Motor neuron (in vitro differentiated cells): ENCODE measurements around the gene HSPBP1. TPM values are rescaled to one million over a fixed set of nuclear protein-coding genes. Genes with fewer than 3 reads are reported as not detected.

ENCODE experiments used
- ATAC-seq, 8 experiments: fragments of 200-7000 bp; cut with Tn5 transposase; replicated peaks in 6 of 8; 2 replicates each; pipeline ENCODE4 v1.8.0; 2021; ENCODE audit warnings: mild to moderate bottlenecking in 8 of 8, moderate library complexity in 8 of 8
- H3K27ac ChIP-seq, 2 donors: fragments of 250-450 bp; sonication (Bioruptor Pico); 2 replicates each; pipeline ENCODE4 v1.9.0; 2021; ENCODE audit warnings: antibody characterized with exemption in 2 of 2, mild to moderate bottlenecking in 2 of 2, moderate library complexity in 1 of 2
- H3K4me1 ChIP-seq, 2 donors: fragments of 250-450 bp; sonication (Bioruptor Pico); replicated peaks in 1 of 2; 2 replicates each; pipeline ENCODE4 v1.6.1; 2021; ENCODE audit warnings: antibody characterized with exemption in 2 of 2, mild to moderate bottlenecking in 2 of 2, moderate library complexity in 1 of 2
- H3K4me3 ChIP-seq, 5 donors: fragments of 250-450 bp; sonication (Bioruptor Pico); 2 replicates each; pipeline ENCODE4 v1.9.0; 2021; ENCODE audit warnings: antibody characterized with exemption in 5 of 5, mild to moderate bottlenecking in 5 of 5, moderate library complexity in 4 of 5
- WGBS, 10 experiments: fragments of 450-650 bp; shearing (Covaris generic); methylation state at CpG; one replicate each; pipeline ENCODE4 v1.0.0; 2022; 5-methylcytosine and 5-hydroxymethylcytosine counted together
- in situ Hi-C, 9 experiments: fragments of 400-800 bp; cut with MboI; loops; one replicate each; pipeline ENCODE4 v1.15.0; 2021; ENCODE audit warnings: low sequenced_read_pairs in 9 of 9, low pct_unique_long_range_greater_than_20kb in 2 of 9; ENCODE audit not compliant: unreplicated experiment in 9 of 9
- total RNA-seq, 8 experiments: library from RNA; unstranded; fragments of 300-600 nt; gene quantifications; 2 replicates each; pipeline versions ENCODE4 v1.2.3 to v1.2.4, GENCODE V29; 2022

The HSPBP1 gene
- total RNA-seq, 8 experiments from 2014 or later, result 20.6 to 37.3 (median 24.5) TPM

GRCh38 chr19:55265173-55265572, 14.7 kb downstream of the HSPBP1 start:
- 80 to 93% methylated on average over 1 to 8 of the region's 16 CpGs; no CpG with 5 or more reads in 8 of the 10 experiments for WGBS, 10 experiments

GRCh38 chr19:55264531-55264930, 15.4 kb downstream of the HSPBP1 start:
- in situ Hi-C loops, result no loop called here
- no peak overlapping the region for H3K4me3 ChIP-seq
- peaks cover 9% of the 10 kb centered on the region in 2 donors for H3K4me1 ChIP-seq
- H3K27ac ChIP-seq, result no peak overlapping the region
- 43 to 100% (median 89%) methylated on average over 1 to 4 of the region's 5 CpGs; no CpG with 5 or more reads in 5 of the 10 experiments for WGBS, 10 experiments
- no peak for ATAC-seq

More at GRCh38 chr19:55265173-55265572, 14.7 kb downstream of the HSPBP1 start:
- ATAC-seq, result peak in 3 of 8 experiments; percentile 9 to 19 (median 12)
- in situ Hi-C loops, result no loop called here
- Histone ChIP-seq H3K4me3 (no peak overlapping the region), H3K27ac (no peak overlapping the region), H3K4me1 (peaks cover 3% of the 10 kb centered on the region in 2 donors)

- no peak for ATAC-seq
Observed at GRCh38 chr19:55262359-55262758, 17.6 kb downstream of the HSPBP1 start.

GRCh38 chr19:55261671-55262126, 18.2 kb downstream of the HSPBP1 start:
- no peak for ATAC-seq
- in situ Hi-C loops, result no loop called here
- H3K4me1 ChIP-seq, result peaks cover 14 to 16% of the 10 kb centered on the region in 2 donors
- 80 to 100% (median 96%) methylated on average over 1 to 7 of the region's 13 CpGs; no CpG with 5 or more reads in 2 of the 10 experiments for WGBS, 10 experiments
- no peak overlapping the region for H3K27ac ChIP-seq
- no peak overlapping the region for H3K4me3 ChIP-seq

More at GRCh38 chr19:55262359-55262758, 17.6 kb downstream of the HSPBP1 start:
- WGBS, 10 experiments, result 83 to 100% (median 100%) methylated on average over 1 to 4 of the region's 9 CpGs; no CpG with 5 or more reads in 6 of the 10 experiments
- peaks cover 9% of the 10 kb centered on the region in 2 donors for H3K4me1 ChIP-seq
- H3K4me3 ChIP-seq, result no peak overlapping the region
- H3K27ac ChIP-seq, result no peak overlapping the region
- in situ Hi-C loops, result no loop called here

GRCh38 chr19:55259540-55260210, 20.2 kb downstream of the HSPBP1 start:
- peak overlapping the region; percentile 77 to 85 for H3K27ac ChIP-seq
- peak in 2 of 8 experiments; percentile 1 to 3 for ATAC-seq
- peak overlapping the region; percentile 63 to 90 (median 79) for H3K4me3 ChIP-seq
- H3K4me1 ChIP-seq, result peaks cover 26 to 28% of the 10 kb centered on the region in 2 donors
- in situ Hi-C loops, result no loop called here
- 5 to 69% (median 15%) methylated on average over 3 to 12 of the region's 29 CpGs; no CpG with 5 or more reads in 2 of the 10 experiments for WGBS, 10 experiments

- H3K4me1 ChIP-seq, result peaks cover 26 to 28% of the 10 kb centered on the region in 2 donors
- ATAC-seq, result peak; percentile 77 to 94 (median 89)
- peak within 1 kb of the TSS; percentile 63 to 90 (median 79) for H3K4me3 ChIP-seq
- H3K27ac ChIP-seq, result peak within 1 kb of the TSS; percentile 85 to 93
- in situ Hi-C loops, result no loop called here
- 0 to 2% (median 0%) methylated on average over 2 to 21 of the region's 76 CpGs; no CpG with 5 or more reads in 4 of the 10 experiments for WGBS, 10 experiments
Observed at GRCh38 chr19:55258828-55259539, 20.9 kb downstream of the HSPBP1 start, which contains the start of gene PPP6R1. TSS of gene PPP6R1 (minus strand) at chr19:55259017. CDS start at chr19:55247103, 11,914 bp downstream.

- peak overlapping the region; percentile 85 to 93 for H3K27ac ChIP-seq
- no CpG with 5 or more reads among the region's 53 CpGs for WGBS, 10 experiments
- in situ Hi-C loops, result no loop called here
Observed at GRCh38 chr19:55258476-55258827, 21.5 kb downstream of the HSPBP1 start.

GRCh38 chr19:55257461-55258420, 22.2 kb downstream of the HSPBP1 start:
- peak overlapping the region; percentile 85 to 93 for H3K27ac ChIP-seq
- 0 to 10% (median 7%) methylated on average over 1 to 15 of the region's 51 CpGs; no CpG with 5 or more reads in 3 of the 10 experiments for WGBS, 10 experiments
- H3K4me3 ChIP-seq, result peak overlapping the region; percentile 63 to 90 (median 79)
- peak in 1 of 8 experiments; percentile 2 for ATAC-seq
- H3K4me1 ChIP-seq, result peaks cover 28 to 29% of the 10 kb centered on the region in 2 donors
- in situ Hi-C loops, result no loop called here

More at GRCh38 chr19:55258476-55258827, 21.5 kb downstream of the HSPBP1 start:
- peaks cover 27 to 28% of the 10 kb centered on the region in 2 donors for H3K4me1 ChIP-seq
- H3K4me3 ChIP-seq, result peak overlapping the region; percentile 63 to 90 (median 79)
- peak; percentile 9 to 40 (median 26) for ATAC-seq

- WGBS, 10 experiments, result 19 to 94% (median 76%) methylated on average over 1 to 20 of the region's 22 CpGs; no CpG with 5 or more reads in 1 of the 10 experiments
- in situ Hi-C loops, result no loop called here
- Histone ChIP-seq H3K4me1 (peaks cover 28 to 29% of the 10 kb centered on the region in 2 donors), H3K27ac (no peak overlapping the region), H3K4me3 (peak overlapping the region; percentile 63 to 90 (median 79))
- ATAC-seq, result no peak
Observed at GRCh38 chr19:55256562-55257460, 23.1 kb downstream of the HSPBP1 start.

- WGBS, 10 experiments, result 40 to 100% (median 80%) methylated on average over 1 to 7 of the region's 17 CpGs; no CpG with 5 or more reads in 1 of the 10 experiments
- no peak for ATAC-seq
Observed at GRCh38 chr19:55255618-55256423, 24.1 kb downstream of the HSPBP1 start.

GRCh38 chr19:55254625-55254977, 25.3 kb downstream of the HSPBP1 start:
- peaks cover 19 to 20% of the 10 kb centered on the region in 2 donors for H3K4me1 ChIP-seq
- in situ Hi-C loops, result no loop called here
- no peak overlapping the region for H3K4me3 ChIP-seq
- WGBS, 10 experiments, result 80 to 100% (median 90%) methylated on average over 2 to 4 of the region's 6 CpGs; no CpG with 5 or more reads in 7 of the 10 experiments
- no peak for ATAC-seq
- H3K27ac ChIP-seq, result no peak overlapping the region

More at GRCh38 chr19:55255618-55256423, 24.1 kb downstream of the HSPBP1 start:
- Histone ChIP-seq H3K4me3 (no peak overlapping the region), H3K4me1 (peaks cover 28 to 29% of the 10 kb centered on the region in 2 donors), H3K27ac (no peak overlapping the region)
- in situ Hi-C loops, result no loop called here
